NCI-H146 (cell line): Measurements from ENCODE around the gene C1QTNF6.
A peak's percentile ranks its signal among the peaks of the same experiment; 100 is the strongest.
"Not testable (repeated sequence)": the region's sequence is repeated elsewhere in the genome, so short reads cannot be mapped to it uniquely, and the experiment has no call there.

Experiments used
- DNase-seq: peaks from one replicate; lab custom pipeline; 2025; lab: John Stamatoyannopoulos, UW

C1QTNF6 gene

DNA sequence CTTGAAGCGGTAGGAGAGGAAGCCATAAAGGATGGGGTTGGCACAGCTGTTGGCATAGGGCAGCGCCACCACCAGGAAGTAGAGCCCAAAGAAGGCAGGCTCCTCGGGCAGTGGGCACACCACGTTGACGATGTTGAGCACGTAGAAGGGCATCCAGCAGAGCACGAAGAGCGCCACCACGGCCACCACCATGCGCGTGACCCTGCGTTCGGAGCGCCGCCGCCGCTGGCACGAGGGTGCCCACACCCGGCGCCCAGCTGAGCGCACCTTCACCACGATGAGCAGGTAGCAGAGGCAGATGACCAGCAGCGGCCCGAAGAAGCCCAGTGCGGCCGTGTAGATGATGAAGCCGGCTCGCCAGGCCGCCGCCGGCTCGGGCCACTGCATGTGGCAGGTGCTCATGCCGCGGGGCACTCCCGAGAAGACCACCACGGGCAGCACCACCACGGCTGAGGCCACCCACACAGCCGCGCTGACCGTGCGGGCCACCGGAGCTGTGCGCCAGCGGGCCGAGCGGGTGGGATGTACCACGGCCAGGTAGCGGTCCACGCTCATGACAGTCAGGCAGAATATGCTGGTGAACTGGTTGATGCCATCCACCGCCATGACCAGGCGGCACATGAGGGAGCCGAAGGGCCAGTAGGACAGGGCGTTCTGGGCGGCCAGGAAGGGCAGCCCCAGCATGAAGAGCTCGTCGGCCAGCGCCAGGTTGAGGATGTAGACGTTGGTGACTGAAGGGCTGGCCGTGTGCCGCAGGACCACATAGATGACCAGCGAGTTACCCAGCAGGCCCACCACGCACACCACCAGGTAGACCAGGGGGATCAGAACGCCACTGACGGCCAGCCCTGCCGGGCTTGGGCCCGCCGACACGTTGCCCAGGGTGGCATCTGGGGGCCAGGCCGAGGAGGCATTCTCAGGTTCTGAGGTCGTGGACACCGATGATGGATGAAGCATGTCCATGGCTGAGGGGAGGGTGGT, 19.1 kb upstream of the C1QTNF6 start:
- DNase-seq, result no peak

DNA sequence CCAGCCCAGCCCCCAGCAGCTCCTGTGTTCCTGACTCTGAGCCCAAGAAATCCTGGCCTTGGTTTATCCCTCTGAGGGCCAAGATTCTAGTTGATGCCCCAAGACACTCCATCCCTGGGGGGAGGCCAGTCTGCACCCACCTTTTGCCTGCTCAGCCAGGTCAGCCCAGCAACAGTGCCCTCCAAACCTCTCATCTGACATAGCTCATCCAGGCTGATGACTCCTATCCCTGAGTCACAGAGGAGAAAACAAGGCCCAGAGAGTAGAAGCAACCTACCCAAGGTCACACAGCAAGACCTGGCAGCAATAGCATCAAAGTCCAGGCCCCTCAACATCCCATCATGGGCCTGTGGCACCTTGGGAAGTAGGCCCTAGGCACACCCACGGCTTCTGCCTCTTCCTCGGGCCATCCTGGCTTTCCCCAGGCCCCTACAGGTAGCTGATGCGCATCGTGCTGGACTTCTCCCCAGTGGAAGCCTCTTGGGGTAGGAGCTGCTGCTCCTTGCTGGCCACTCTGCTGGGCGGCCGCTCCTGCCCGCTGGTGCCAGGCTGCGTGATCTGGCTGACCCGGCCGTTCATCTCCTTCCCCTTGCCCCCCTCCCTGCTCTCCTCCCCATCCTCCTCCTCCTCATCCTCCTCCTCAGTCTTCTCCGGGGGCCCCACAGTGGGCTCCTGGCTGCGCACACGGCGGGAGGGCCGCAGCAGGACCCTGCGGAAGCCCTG, 18.2 kb upstream of the C1QTNF6 start:
- no peak for DNase-seq

DNA sequence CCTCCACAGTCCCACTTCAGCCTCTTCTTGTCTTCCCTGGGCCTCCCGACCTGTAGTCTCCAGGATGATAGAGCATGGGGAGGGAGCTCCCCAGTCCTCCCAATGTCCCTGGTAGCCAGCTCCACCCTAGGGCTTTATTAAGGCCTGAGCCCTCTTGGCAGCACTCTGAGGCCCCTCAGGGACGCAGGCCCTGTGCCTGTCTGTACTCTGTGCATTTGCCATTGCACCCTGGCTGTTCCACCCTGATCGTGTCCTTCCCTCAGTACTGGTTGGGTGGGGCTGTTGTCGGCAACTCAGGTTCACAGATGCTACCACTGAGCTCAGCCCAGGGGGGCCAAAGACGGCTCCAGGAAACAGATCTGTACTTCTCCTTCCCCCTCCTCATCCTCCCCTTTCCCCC, 17.0 kb upstream of the C1QTNF6 start:
- no peak for DNase-seq

DNA sequence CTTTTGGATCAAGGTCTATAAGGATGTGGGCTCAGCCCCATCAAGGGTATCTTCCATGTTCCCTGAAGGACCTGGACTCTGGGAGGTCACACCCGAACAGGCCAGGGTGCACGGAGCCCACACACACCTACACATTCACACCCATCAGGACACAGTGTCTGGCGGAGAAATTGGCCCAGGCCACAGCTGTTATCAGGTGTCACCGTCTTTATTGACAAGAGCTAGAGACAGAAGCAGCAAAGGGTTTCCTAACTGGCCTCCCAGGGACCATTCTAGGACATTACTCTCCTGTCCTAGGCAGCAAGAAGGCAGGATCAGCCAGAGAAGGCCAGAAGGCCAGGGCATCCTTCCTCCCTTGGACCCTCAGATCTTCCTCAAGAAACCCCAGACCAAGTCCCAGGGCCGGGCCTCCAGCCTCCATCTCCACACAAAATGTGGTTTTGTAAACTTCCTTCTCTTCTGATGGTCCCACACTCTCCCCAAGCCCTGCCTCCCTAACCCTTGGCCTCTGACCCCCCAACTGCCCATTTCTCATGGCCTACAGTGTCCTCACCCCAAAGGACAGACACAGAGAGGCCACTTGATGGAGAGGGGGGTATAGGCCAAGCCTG, 16.1 kb upstream of the C1QTNF6 start:
- DNase-seq, result no peak

DNA sequence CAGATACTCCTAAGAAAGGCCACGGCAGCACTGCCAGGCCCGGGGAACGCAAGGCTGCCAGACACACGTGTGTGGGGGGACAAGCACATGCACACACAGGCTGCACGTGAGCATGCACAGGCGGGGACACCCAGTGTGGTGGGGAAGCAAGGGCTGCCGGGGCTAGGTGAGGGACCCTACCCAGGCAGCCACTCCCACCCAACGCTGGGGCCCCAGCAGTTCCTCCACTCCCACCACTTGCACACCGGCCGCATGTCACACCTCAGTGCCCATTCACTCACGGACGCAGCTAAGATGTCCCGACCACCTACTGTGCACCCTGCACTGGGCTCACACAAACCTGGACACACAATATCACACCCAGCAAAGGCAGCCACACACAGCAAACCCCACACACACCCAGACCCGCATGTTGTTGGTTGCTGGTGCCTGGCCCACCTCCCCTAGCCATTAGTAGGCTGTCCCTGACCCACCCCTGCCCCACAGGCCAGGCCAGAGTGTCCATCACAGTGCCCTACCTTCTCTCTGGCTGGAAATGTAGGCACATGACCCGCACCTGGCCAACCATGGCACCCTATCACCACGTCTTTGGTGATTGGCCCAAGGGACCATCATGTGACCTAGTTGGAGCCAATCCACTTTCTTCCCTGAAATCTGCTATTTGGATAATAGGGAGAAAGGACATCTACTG, 15.5 kb upstream of the C1QTNF6 start:
- DNase-seq, result no peak

DNA sequence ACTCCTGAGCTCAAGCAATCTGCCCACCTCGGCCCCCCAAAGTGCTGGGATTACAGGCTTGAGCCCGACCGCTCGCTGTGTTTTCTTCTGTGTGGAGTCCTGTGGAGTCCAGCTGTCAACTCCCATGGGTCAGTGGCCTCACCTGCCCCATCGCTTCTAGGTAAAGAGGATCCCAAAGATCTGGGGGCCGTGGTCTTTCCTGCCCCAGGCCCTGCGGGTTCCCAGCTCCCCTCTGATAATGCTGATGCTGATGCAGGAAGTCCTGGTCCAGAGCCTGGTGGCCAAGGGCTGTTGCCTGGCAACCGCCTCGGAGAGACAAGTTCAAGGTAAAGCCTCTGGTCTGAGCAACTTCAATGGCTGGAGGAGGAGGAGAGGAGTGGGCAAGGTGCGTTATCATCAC, 14.7 kb upstream of the C1QTNF6 start:
- DNase-seq, result no peak

DNA sequence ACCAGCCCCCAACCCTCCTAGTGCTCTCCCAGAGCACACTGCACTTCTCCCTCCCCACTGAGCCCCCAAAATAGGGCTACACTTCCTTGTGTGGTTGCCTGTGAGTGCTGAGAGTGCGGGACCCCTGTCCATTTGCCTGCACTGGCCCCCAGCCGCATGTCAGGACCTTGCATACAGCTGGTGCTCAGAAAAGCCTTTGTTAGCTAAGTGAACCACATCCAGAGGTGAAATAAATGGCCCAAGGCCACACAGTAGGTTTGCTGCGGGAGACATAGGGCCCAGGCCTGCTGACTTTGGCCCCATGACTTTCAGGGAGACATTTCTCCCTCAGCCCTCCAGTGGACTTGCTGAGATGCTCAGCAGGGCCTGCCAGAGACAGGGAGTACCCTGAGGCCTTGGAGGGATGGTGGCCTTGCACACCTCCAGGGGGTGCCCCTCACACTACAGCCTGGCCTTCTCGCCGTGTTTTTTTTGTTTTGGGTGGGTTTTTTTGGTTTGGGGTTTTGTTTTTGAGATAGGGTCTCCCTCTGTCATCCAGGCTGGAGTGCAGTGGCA, 14.0 kb upstream of the C1QTNF6 start:
- no peak for DNase-seq

DNA sequence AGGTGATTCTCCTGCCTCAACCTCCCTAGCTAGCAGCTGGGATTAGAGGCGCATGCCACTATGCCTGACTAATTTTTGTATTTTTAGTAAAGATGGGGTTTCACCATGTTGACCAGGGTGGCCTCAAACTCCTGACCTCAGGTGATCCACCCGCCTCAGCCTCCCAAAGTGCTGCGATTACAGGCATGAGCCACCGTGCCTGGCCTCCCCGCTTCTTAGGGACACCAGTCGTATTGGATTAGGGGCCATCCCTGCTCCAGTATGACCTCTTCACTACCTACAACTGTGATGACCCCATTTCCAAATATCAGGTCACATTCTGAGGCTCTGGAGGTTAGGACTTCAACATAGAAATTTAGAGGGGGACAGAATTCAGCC, 13.4 kb upstream of the C1QTNF6 start:
- DNase-seq, result not testable (repeated sequence)

DNA sequence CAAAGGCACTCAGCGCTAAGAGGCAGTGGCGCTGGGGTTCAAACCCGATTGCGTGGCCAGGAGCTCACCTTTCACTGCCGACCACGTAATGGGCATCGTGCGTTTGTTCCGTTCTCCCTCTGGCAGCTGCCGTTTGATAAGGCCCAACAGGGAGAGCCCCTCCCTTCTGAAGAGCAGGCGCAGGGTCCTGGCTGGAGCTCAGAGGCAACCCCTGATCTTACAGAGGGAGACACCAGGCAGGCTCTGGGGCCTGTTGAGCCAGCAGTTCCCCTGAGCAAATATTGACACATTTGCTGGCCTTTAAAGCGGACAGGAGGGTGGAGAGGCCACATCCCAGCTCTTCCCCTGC, 11.7 kb upstream of the C1QTNF6 start:
- DNase-seq, result peak; percentile 37

DNA sequence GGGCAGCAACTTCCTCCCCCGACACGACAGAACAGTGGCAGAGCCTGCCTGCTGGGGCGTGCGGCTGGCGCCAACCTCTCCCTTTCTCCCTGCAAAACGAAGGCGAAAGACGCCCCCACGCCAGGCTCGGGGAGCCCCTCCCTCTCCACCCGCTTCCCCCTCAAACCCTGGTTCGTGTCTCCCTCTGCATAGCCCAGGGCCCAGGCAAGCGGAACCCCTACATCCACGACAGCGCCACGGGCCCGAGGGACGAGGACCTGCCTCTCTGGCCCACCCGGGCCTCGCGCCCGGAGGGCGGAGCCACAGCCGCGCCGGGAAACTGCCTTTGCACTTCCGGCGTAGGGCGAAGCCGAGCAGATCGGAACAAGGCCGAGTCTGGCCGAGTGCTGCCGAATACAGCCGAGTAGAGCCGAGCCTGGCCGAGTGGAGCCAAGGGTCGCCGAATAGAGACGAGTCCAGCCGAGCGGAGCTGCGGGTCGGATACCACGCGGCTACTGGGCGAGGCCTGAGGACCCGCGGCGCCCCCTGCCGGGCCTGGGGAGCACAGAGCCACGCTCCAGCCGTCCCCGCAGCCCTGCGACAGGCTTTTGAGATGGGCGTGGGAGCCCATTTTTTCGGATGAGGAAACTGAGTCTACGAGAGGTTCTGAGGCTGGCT, 11.2 kb upstream of the C1QTNF6 start:
- peak; percentile 89 for DNase-seq

DNA sequence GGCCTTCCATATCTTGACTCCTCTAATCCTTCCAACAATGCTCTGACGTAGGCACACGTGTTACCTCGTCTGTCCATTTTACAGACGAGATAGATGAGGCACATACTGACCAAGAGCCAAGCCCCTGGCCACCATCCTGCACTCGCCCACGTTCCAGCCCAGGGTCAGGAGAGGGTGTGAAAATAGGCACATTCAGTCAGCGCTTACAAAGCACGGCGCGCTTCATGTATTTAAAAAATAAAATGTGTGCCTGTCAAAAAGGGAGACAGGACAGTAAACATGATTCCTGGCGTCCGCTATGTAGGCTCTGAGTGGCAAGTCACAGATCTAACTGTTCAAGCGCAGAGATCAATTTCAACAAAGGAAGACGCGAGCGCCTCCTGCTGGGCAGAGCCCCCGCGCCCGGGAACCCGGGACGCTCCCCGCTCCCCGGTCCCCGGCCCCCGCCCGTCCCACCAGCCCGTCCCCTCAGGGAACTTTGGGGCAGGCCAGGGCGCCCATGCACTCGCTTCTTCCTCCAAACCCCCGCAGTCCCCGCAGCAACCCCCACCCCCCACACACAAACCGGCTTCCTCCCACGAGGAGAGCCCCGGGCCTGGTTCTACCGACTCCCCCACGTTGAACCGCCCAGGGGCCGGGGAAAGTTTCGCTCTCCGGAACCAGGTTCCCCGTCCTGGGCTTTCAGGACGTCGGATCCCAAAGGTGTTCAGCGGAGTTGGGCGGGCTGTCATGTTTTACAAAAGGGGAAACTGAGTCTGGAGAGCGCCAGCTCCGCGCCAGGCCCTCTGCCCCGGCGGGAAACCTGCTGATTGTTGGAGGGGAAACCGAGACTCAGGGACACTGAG, 10.4 kb upstream of the C1QTNF6 start:
- peak; percentile 3 for DNase-seq

DNA sequence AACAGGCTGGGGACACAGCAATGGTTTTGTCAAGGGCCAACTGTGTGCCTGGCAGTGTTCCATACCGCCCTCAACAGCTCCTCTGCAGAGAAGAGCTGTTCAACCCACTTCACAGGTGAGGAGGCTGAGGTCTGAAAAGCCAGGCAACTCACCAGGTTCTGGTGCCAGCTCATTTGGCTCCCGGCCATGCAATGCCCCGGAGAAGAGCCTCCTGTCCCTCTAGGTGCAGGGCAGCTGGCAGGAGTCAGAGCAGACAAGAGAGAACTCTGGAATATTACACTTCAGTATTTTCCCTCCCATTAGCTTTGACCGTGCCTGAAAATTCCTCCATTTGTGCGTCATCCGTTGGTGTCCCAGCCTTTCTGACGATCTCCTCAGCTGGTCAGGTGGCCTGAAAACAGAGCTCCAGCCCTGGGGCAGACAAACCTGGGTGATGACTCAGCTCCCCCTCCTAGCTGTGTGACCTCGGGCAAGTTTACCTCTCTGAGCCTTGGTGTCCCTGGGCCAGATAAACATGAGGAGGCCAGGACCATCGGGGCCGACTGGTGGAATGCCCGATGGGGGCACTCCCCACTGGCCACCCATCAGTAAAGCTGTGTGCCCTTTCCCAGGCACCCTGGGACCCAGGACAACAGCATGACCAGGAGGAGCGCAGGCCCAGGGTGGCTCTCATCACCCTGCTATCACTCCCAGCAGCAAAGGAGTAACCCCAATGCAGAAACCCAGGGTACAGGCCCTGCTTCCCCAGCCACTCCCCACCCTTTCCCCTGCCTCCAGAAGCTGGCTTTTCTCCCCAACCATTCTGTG, 9.6 kb upstream of the C1QTNF6 start:
- DNase-seq, result no peak

DNA sequence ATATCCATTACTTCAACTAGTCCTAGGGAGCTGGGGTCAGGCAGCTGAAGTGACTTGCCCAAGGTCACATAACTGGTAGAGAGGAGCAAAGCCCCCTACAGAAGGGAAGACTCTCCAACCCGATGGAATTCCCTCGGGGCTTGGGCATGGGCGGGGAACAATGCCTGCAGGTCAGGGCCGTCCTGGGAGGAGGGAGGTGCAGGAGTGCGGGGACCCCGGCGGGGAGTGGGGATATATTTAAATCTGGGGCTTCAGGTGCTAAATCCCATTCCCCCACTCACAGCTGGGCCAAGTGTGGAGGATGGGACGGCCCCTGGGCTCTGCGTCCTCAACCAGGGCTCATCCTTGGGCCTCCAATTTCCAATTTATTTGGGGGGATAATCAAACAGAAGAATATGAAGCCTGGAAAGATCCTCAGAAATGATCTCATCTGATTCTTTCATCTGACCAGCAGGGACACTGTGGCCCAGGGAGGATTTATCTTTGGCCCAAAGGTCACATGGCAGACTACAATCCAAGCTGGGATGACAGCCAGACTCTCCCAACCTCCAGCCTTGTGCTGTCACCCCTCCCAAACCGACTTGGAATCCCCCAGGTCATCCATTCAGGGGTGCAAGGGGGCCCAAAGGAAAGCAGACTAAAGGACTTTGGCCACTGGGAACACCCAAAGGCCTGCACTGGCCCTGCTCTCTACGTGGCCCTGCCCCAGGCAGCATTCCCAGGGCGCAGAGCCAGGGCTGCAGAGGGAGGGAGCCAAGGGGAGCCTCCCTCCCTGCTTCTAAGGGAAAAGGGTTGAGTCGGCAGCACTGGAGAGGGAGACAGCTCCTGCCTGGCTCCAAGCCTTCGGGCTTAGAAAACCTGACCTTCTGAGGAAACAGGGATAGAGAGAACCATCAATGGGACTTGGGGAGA, 8.7 kb upstream of the C1QTNF6 start:
- no peak for DNase-seq

DNA sequence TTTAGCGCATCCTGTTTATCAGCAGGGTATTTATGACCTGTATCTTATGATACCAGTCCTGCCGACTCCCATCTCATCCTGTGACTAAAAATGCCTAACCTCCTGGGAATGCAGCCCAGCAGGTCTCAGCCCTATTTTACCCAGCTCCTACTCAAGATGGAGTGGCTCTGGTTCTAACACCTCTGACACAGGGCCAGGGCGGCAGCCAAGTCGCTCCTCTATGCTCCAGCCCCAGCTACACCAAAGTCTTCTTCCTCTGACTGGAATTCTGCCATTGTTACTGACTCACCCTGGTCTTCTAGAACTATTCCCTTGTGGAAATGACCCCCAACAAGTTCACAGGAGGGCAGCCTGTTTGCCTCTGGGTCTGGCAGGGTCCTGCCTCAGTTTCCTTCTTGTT, 7.9 kb upstream of the C1QTNF6 start:
- DNase-seq, result no peak

DNA sequence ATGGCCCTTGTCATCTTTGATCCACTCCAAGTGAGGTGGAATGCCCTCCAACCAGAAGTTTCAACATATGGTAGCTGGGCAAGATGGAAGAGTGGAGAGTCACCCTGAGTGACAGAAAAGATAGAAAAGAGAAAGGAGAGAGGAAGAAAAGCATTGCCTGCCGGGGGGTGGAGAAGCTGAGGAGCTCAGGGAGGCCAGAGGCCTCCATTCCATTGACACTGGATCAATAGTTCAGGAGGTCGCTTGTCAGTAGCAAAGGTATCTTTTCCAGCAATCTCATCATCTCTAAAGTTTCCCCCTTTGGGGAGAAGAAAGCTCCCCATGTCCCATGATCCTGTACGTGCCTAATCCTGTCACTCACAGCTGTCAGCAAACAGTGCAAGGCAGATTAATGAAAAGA, 6.7 kb upstream of the C1QTNF6 start:
- no peak for DNase-seq

DNA sequence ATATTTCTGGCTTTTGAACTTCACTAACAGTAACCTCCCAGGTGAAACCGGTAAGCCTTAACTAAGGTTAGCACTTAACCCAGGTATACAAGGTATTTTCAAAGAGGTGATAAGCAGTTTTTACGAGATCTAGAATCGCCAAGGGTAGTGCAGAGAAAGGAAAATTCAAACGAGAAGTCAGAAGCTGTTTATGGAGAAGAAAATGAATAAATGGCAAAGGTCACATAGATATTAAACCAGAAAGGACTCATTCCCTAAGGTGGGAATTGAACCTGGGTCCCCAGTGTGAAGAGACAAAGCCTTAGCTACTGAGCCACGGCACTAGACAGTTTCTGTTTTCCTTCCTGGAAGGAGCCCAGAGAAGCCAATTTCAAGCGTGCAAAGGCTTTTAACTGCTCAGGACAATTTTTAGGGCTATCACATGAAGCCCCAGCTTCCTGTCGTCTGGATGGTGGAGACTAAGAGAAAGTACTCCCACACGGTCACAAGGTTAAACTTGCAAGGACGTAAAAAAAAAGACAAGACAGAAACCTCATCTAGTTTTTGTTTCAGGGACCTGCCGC, 5.7 kb upstream of the C1QTNF6 start:
- DNase-seq, result no peak

DNA sequence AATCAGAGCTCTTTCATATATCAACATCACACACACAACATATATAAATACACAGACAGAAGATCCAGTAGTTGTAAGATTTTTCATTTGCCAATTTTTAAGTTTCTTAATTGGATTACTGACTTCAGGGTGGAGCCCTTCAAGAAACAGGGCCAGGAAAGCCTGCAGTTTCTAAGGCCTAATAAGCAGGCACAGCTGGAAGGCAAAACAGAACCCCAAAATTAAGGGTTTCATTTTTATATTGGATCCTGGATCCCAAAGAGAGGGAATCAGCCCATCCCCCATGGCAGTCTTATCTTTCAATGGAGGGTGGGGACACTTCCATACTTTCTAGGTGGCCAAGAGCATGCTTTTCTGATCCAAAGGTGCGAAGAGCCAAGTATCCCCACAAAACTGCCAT, 4.7 kb upstream of the C1QTNF6 start:
- no peak for DNase-seq

DNA sequence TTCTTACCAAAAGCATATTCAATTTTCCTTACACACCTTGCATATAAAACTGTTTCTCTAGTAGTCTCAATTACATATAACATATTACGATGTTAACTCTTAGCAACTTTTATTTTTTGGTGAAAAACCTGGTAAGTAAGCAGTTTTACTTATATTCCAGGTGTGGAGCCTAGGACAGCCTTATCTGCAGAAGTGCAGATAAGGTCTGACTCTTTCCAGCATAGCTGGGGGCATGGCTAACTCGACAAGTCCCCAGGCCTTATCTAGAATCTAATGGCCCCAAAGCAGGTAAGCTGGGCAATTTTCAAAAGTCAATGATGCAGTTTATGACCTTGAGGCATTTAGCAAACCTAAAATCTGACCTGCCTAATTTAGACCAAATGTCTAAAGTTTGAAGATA, 4.2 kb upstream of the C1QTNF6 start:
- DNase-seq, result no peak
